ENCODE results near the gene SLC41A3.

The SLC41A3 gene

GRCh38 chr3:126125341-126125740, 41.4 kb upstream of the SLC41A3 start:
- no peaks in the 10 kb centered on the region for H3K27me3 ChIP-seq (ENCODE audit: insufficient read depth, low read length)
- no peaks in the 10 kb centered on the region for H4K20me1 ChIP-seq (ENCODE audit: insufficient read depth, low read length)
- no peaks in the 10 kb centered on the region for H3K9me2 ChIP-seq (ENCODE audit: low read depth, low read length)
- H3K4me1 ChIP-seq (ENCODE audit: insufficient read depth, low read length, severe bottlenecking), result no peaks in the 10 kb centered on the region
- H3F3A ChIP-seq (ENCODE audit: insufficient read depth, low read length), result no peaks in the 10 kb centered on the region
- no peaks in the 10 kb centered on the region for H3K36me3 ChIP-seq (ENCODE audit: insufficient read depth, low read length)
- no peaks in the 10 kb centered on the region for H3K9me3 ChIP-seq (ENCODE audit: low read length)
- no peak overlapping the region for H2AFZ ChIP-seq (ENCODE audit: low read length)
- no peak overlapping the region for H3K4me3 ChIP-seq (ENCODE audit: low read depth, low read length, poor library complexity, severe bottlenecking)
- no peak overlapping the region for H3K4me2 ChIP-seq (ENCODE audit: low read length)
- H3K27ac ChIP-seq (ENCODE audit: low read depth, low read length, poor library complexity, severe bottlenecking), result no peak overlapping the region
- no peak for TF ChIP-seq EZH2 (IDR thresholded peaks at IDR 0.05; ENCODE audit: borderline replicate concordance, low read length)
- TF ChIP-seq, protein P1, sequence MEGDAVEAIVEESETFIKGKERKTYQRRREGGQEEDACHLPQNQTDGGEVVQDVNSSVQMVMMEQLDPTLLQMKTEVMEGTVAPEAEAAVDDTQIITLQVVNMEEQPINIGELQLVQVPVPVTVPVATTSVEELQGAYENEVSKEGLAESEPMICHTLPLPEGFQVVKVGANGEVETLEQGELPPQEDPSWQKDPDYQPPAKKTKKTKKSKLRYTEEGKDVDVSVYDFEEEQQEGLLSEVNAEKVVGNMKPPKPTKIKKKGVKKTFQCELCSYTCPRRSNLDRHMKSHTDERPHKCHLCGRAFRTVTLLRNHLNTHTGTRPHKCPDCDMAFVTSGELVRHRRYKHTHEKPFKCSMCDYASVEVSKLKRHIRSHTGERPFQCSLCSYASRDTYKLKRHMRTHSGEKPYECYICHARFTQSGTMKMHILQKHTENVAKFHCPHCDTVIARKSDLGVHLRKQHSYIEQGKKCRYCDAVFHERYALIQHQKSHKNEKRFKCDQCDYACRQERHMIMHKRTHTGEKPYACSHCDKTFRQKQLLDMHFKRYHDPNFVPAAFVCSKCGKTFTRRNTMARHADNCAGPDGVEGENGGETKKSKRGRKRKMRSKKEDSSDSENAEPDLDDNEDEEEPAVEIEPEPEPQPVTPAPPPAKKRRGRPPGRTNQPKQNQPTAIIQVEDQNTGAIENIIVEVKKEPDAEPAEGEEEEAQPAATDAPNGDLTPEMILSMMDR (IDR thresholded peaks at IDR 0.05; ENCODE audit: low read length), result no peak
- H3K9ac ChIP-seq (ENCODE audit: low read length), result no peak overlapping the region
- no peaks in the 10 kb centered on the region for H3K79me2 ChIP-seq (ENCODE audit: insufficient read depth, low read length)

DNA sequence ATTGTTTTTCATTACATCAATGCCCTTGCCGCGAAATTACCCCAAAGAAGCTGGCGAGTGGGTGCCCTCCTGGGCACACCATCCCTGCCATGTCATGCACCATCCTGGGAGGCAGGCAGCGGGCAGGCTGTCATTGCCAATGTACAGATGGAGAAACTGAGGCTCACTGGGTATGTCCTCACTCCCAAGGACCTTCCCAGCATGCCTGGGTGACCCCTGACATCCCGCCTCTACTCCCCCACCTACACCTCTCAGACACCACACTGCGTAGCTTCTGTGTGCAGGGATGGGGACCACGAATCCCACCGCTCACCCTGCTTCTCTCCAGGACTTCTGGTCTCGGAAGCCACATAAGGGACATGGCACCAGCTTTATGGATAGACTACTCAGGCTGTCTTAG, 41.0 kb upstream of the SLC41A3 start:
- no peaks in the 10 kb centered on the region for H3K4me1 ChIP-seq (ENCODE audit: insufficient read depth, low read length, severe bottlenecking)
- no peak overlapping the region for H3K4me2 ChIP-seq (ENCODE audit: low read length)
- no peaks in the 10 kb centered on the region for H3K27me3 ChIP-seq (ENCODE audit: insufficient read depth, low read length)
- no peak overlapping the region for H3K27ac ChIP-seq (ENCODE audit: low read depth, low read length, poor library complexity, severe bottlenecking)
- no peak for TF ChIP-seq EZH2 (IDR thresholded peaks at IDR 0.05; ENCODE audit: borderline replicate concordance, low read length)
- TF ChIP-seq, protein P1 (IDR thresholded peaks at IDR 0.05; ENCODE audit: low read length), result no peak
- no peak overlapping the region for H3K4me3 ChIP-seq (ENCODE audit: low read depth, low read length, poor library complexity, severe bottlenecking)
- no peaks in the 10 kb centered on the region for H4K20me1 ChIP-seq (ENCODE audit: insufficient read depth, low read length)
- H2AFZ ChIP-seq (ENCODE audit: low read length), result no peak overlapping the region
- no peaks in the 10 kb centered on the region for H3K9me3 ChIP-seq (ENCODE audit: low read length)
- H3K79me2 ChIP-seq (ENCODE audit: insufficient read depth, low read length), result no peaks in the 10 kb centered on the region
- H3K36me3 ChIP-seq (ENCODE audit: insufficient read depth, low read length), result no peaks in the 10 kb centered on the region
- no peaks in the 10 kb centered on the region for H3K9me2 ChIP-seq (ENCODE audit: low read depth, low read length)
- no peaks in the 10 kb centered on the region for H3F3A ChIP-seq (ENCODE audit: insufficient read depth, low read length)
- H3K9ac ChIP-seq (ENCODE audit: low read length), result no peak overlapping the region

DNA sequence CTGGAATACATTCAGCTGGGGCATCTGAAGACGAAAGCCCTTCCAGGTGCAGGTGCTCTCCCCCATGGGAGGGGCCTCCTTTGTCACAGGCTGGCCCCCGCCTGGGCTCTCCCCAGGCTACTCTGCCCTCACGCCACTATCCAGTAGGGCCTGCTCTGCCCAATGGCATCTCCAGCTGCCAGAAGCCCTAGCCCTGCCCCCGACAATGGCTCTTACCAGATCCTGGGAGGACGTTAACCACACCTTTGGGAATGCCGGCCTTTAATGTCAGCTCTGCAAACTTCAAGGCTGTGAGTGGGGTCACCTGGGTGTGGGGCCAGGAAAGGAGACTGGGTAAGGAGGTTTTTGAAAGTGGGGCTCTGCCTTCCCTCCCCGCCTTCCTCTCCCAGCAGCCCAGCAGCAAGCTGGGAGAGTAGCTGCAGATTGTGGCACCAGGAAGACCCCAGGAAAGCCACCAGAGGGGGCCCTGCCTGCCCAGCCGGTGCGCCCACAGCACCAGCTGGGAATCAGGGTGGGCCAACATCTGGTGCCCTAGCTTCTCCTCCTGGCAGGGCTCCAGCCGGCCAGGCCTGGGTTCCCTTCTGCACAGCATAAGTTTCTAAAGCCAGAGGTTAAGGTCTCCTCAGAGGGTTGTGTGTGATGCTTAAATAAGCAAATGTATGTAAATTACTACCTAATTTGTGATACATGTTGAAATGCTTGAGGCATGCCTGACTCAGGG, 40.4 kb upstream of the SLC41A3 start:
- Histone ChIP-seq H3K9me3 (ENCODE audit: low read length) (no peaks in the 10 kb centered on the region), H3K79me2 (ENCODE audit: insufficient read depth, low read length) (no peaks in the 10 kb centered on the region), H3K4me2 (ENCODE audit: low read length) (no peak overlapping the region), H3K4me3 (ENCODE audit: low read depth, low read length, poor library complexity, severe bottlenecking) (no peak overlapping the region), H3K27ac (ENCODE audit: low read depth, low read length, poor library complexity, severe bottlenecking) (no peak overlapping the region), H3K4me1 (ENCODE audit: insufficient read depth, low read length, severe bottlenecking) (no peaks in the 10 kb centered on the region), H3K9me2 (ENCODE audit: low read depth, low read length) (no peaks in the 10 kb centered on the region), H3F3A (ENCODE audit: insufficient read depth, low read length) (no peaks in the 10 kb centered on the region), H4K20me1 (ENCODE audit: insufficient read depth, low read length) (no peaks in the 10 kb centered on the region), H3K27me3 (ENCODE audit: insufficient read depth, low read length) (no peaks in the 10 kb centered on the region), H3K9ac (ENCODE audit: low read length) (no peak overlapping the region), H2AFZ (ENCODE audit: low read length) (no peak overlapping the region), H3K36me3 (ENCODE audit: insufficient read depth, low read length) (no peaks in the 10 kb centered on the region)
- TF ChIP-seq, protein P1 (IDR thresholded peaks at IDR 0.05; ENCODE audit: low read length), result no peak
- no peak for TF ChIP-seq EZH2 (IDR thresholded peaks at IDR 0.05; ENCODE audit: borderline replicate concordance, low read length)
